ENCODE results near the gene SUSD5.

Gene SUSD5

GRCh38 chr3:33201195-33201594 is 17.4 kb downstream of the SUSD5 start (continued):
- TF ChIP-seq, protein P1, sequence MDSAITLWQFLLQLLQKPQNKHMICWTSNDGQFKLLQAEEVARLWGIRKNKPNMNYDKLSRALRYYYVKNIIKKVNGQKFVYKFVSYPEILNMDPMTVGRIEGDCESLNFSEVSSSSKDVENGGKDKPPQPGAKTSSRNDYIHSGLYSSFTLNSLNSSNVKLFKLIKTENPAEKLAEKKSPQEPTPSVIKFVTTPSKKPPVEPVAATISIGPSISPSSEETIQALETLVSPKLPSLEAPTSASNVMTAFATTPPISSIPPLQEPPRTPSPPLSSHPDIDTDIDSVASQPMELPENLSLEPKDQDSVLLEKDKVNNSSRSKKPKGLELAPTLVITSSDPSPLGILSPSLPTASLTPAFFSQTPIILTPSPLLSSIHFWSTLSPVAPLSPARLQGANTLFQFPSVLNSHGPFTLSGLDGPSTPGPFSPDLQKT (IDR thresholded peaks at IDR 0.05; ENCODE audit: borderline replicate concordance, low read depth, low read length): no peak
- TF ChIP-seq ZBTB6 (tag by site-specific recombination; IDR thresholded peaks at IDR 0.05) (no peak), ZNF677 (tag by site-specific recombination; IDR thresholded peaks at IDR 0.05) (no peak), ZNF76 (tag by site-specific recombination; IDR thresholded peaks at IDR 0.05; ENCODE audit: borderline replicate concordance, low read depth) (no peak), YY2 (tag by site-specific recombination; IDR thresholded peaks at IDR 0.05) (no peak)

DNA sequence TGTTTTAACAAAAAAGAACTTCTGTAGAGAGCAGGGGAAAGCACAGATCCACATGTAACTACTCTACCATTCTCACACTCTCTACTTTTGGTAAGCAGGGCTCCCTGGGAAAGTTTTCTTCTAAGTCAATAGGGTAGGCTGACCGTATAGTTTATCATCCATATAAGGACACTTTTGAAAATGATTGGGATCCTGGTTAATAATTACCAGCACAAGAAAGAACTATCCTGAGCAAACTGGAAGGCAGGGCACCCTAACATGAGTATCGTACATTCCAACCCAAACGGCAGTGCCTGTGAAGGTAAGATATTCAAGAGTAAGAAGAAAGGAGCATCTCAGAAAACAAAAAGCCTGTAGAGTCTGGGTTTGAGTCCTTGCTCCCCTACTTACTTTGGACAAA is 22.1 kb downstream of the SUSD5 start:
- Histone ChIP-seq H3K9me3 (ENCODE audit: control insufficient read depth, insufficient read depth, low read depth, low read length) (no peaks in the 10 kb centered on the region), H3K27ac (ENCODE audit: extremely low read depth, low read depth, low read length) (no peak overlapping the region), H3K36me3 (ENCODE audit: control insufficient read depth in 2 of 2, insufficient read depth in 1 of 2, low read length in 2 of 2) (peaks cover 0 to 4% of the 10 kb centered on the region in 2 experiments; a peak in 1 of 3 replicates), H3K4me1 (ENCODE audit: control insufficient read depth, insufficient read depth, low read length) (no peaks in the 10 kb centered on the region), H3K4me3 (ENCODE audit: low read depth, low read length) (no peak overlapping the region)
- POLR2A ChIA-PET: no interaction called here
- TF ChIP-seq ZNF626 (tag by site-specific recombination; IDR thresholded peaks at IDR 0.05): no peak
- no peak for TF ChIP-seq PRDM1 (tag by site-specific recombination; IDR thresholded peaks at IDR 0.05)
- no peak for TF ChIP-seq ZNF223 (tag by site-specific recombination; IDR thresholded peaks at IDR 0.05)
- TF ChIP-seq WT1 (tag by site-specific recombination; IDR thresholded peaks at IDR 0.05): no peak
- no peak for TF ChIP-seq ZXDB (tag by site-specific recombination; IDR thresholded peaks at IDR 0.05)
- TF ChIP-seq ZSCAN23 (tag by site-specific recombination; IDR thresholded peaks at IDR 0.05): no peak
- TF ChIP-seq REST (tag by site-specific recombination; IDR thresholded peaks at IDR 0.05): no peak
- TF ChIP-seq ZNF555 (tag by site-specific recombination; conservative IDR thresholded peaks at IDR 0.05): no peak
- TF ChIP-seq KLF10 (tag by site-specific recombination; IDR thresholded peaks at IDR 0.05): no peak
- no peak for TF ChIP-seq ZNF211 (tag by site-specific recombination; IDR thresholded peaks at IDR 0.05; ENCODE audit: low read depth)
- TF ChIP-seq MZF1 (tag by site-specific recombination; IDR thresholded peaks at IDR 0.05; ENCODE audit: borderline replicate concordance): no peak
- TF ChIP-seq OVOL3 (tag by site-specific recombination; IDR thresholded peaks at IDR 0.05): no peak
- TF ChIP-seq ZNF37A (tag by site-specific recombination; IDR thresholded peaks at IDR 0.05): no peak
- no peak for TF ChIP-seq ZNF335 (tag by site-specific recombination; conservative IDR thresholded peaks at IDR 0.05)
- CTCF ChIA-PET: interaction anchor here (0.8 kb wide), 1 partner anchor 176 kb away, joined by 3 read pairs; no protein-coding TSS in a partner anchor

DNA sequence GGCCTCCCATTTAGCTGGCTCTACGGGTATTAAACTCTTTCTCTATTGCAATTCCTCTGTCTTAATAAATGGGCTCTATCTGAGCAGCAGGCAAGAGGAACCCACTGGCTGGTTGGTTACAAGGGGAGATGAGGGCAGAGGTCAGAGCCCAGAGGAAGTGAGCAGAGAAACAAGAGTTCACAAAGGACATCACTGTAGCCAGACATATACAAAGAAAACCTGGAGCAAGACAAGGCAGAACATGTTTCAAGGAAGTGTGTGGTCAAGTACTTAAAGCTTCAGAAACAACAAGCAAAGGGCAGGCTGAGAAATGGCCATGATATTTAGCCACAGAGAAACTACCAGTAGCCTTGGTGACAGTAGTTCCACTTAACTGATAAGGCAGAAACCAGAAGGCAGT is 24.3 kb downstream of the SUSD5 start:
- no peak overlapping the region for H3K4me3 ChIP-seq (ENCODE audit: low read depth, low read length)
- no peaks in the 10 kb centered on the region for H3K9me3 ChIP-seq (ENCODE audit: control insufficient read depth, insufficient read depth, low read depth, low read length)
- ChIA-PET CTCF (no interaction called here), POLR2A (no interaction called here)
- no peak overlapping the region for H3K27ac ChIP-seq (ENCODE audit: extremely low read depth, low read depth, low read length)
- H3K36me3 ChIP-seq (ENCODE audit: control insufficient read depth in 2 of 2, insufficient read depth in 1 of 2, low read length in 2 of 2): no peaks in the 10 kb centered on the region
- H3K4me1 ChIP-seq (ENCODE audit: control insufficient read depth, insufficient read depth, low read length): no peaks in the 10 kb centered on the region
- TF ChIP-seq ZNF704 (tag by site-specific recombination; IDR thresholded peaks at IDR 0.05) (no peak), ZNF629 (tag by site-specific recombination; IDR thresholded peaks at IDR 0.05) (no peak), ZNF423 (tag by site-specific recombination; IDR thresholded peaks at IDR 0.05) (no peak), ZNF350 (tag by site-specific recombination; IDR thresholded peaks at IDR 0.05) (no peak), ZNF596 (tag by site-specific recombination; IDR thresholded peaks at IDR 0.05) (no peak), ZNF341 (tag by site-specific recombination; IDR thresholded peaks at IDR 0.05; ENCODE audit: low read depth) (no peak), HOXD13 (CRISPR knock-in tag; IDR thresholded peaks at IDR 0.05; ENCODE audit: borderline replicate concordance) (no peak)
- TF ChIP-seq, protein P2, sequence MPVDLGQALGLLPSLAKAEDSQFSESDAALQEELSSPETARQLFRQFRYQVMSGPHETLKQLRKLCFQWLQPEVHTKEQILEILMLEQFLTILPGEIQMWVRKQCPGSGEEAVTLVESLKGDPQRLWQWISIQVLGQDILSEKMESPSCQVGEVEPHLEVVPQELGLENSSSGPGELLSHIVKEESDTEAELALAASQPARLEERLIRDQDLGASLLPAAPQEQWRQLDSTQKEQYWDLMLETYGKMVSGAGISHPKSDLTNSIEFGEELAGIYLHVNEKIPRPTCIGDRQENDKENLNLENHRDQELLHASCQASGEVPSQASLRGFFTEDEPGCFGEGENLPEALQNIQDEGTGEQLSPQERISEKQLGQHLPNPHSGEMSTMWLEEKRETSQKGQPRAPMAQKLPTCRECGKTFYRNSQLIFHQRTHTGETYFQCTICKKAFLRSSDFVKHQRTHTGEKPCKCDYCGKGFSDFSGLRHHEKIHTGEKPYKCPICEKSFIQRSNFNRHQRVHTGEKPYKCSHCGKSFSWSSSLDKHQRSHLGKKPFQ (tag by site-specific recombination; IDR thresholded peaks at IDR 0.05): no peak

All from HEK293 (cell line).